CD4-positive, alpha-beta T cell (primary cell): Measurements from ENCODE around the gene BCAS1. TPM values are rescaled to one million over a fixed set of nuclear protein-coding genes. Genes with fewer than 3 reads are reported as not detected.

Experiments
- ATAC-seq: fragments of 200-7000 bp; cut with Tn5 transposase; one replicate; pipeline ENCODE4 v1.10.0; 2022; ENCODE audit warnings: mild to moderate bottlenecking; ENCODE audit not compliant: poor library complexity
- CTCF ChIA-PET: fragments of 350-600 bp; sonication (Branson Sonifier 250); formaldehyde crosslinking; loops from one replicate; lab custom pipeline; 2021; ENCODE audit warnings: antibody characterized with exemption, inconsistent platforms; lab: Charles Lee
- POLR2A ChIA-PET: fragments of 350-600 bp; sonication (Branson Sonifier 250); formaldehyde crosslinking; loops from one replicate; lab custom pipeline; 2021; ENCODE audit warnings: antibody characterized with exemption, inconsistent platforms; lab: Charles Lee
- DNase-seq, 14 experiments: peaks; one replicate each; pipeline ENCODE4 v3.0.0-alpha.2; 2013 to 2020; ENCODE audit warnings: mixed read lengths in 2 of 14
- H3K27ac ChIP-seq, 2 donors: one replicate each; pipeline versions ENCODE4 v1.5.1 to v1.7.0; 2013; ENCODE audit warnings: low read length in 2 of 2, low read depth in 1 of 2, mild to moderate bottlenecking in 1 of 2
- H3K27me3 ChIP-seq, 2 experiments: 1 replicate in 1 of 2; 2 replicates in 1 of 2; pipeline versions ENCODE4 v1.6.1 to v1.7.0; 2013; ENCODE audit warnings: low read length in 2 of 2, control low read depth in 1 of 2, mild to moderate bottlenecking in 1 of 2, moderate library complexity in 1 of 2; ENCODE audit not compliant: insufficient read depth in 2 of 2, control insufficient read depth in 1 of 2
- H3K36me3 ChIP-seq: one replicate; pipeline ENCODE4 v1.6.1; 2013; ENCODE audit warnings: low read length, control low read depth; ENCODE audit not compliant: insufficient read depth
- H3K4me1 ChIP-seq: one replicate; pipeline ENCODE4 v1.6.1; 2013; ENCODE audit warnings: low read length, control low read depth; ENCODE audit not compliant: insufficient read depth
- H3K4me3 ChIP-seq: one replicate; pipeline ENCODE4 v1.5.1; 2013; ENCODE audit warnings: mild to moderate bottlenecking, low read length, moderate library complexity
- H3K9me3 ChIP-seq, 2 experiments: 1 replicate in 1 of 2; 2 replicates in 1 of 2; pipeline versions ENCODE4 v1.6.1 to v1.7.0; 2013; ENCODE audit warnings: low read length in 2 of 2, mild to moderate bottlenecking in 2 of 2, control low read depth in 1 of 2, moderate library complexity in 1 of 2; ENCODE audit not compliant: control insufficient read depth in 1 of 2, insufficient read depth in 1 of 2
- H3K27ac Mint-ChIP-seq: one replicate; pipeline ENCODE4 v1.8.0; 2020; ENCODE audit warnings: mixed read lengths
- H3K27me3 Mint-ChIP-seq: one replicate; pipeline ENCODE4 v1.8.0; 2021; ENCODE audit warnings: mixed read lengths
- H3K36me3 Mint-ChIP-seq: one replicate; pipeline ENCODE4 v1.8.0; 2021; ENCODE audit warnings: low read depth, mixed read lengths
- H3K4me1 Mint-ChIP-seq: one replicate; pipeline ENCODE4 v1.8.0; 2021; ENCODE audit warnings: low read depth, mixed read lengths
- H3K4me3 Mint-ChIP-seq: one replicate; pipeline ENCODE4 v1.8.0; 2020; ENCODE audit warnings: mild to moderate bottlenecking, mixed read lengths
- H3K9me3 Mint-ChIP-seq: one replicate; pipeline ENCODE4 v1.8.0; 2020; ENCODE audit warnings: mixed read lengths
- intact Hi-C, 2 experiments: fragments of 100-400 bp; cut with DNase I in 1 of 2; cut with micrococcal nuclease in 1 of 2; formaldehyde crosslinking; loops; one replicate each; pipeline versions ENCODE4 v1.15.1 to v1.9.0; 2023 to 2025; cut with DNase I, micrococcal nuclease
- total RNA-seq, 174 experiments: library from RNA in 2 of 174; stranded (reverse) in 2 of 174; gene quantifications; one replicate each; pipeline ENCODE4 v1.2.3 and lab custom pipeline; 2021 to 2026
- TF ChIP-seq, protein P1 (sequence below): fragments of 200-600 bp; IDR thresholded peaks from one replicate; pipeline ENCODE4 v1.8.0; 2022; ENCODE audit warnings: antibody characterized with exemption, mild to moderate bottlenecking

BCAS1 gene
- total RNA-seq, 2 experiments from 2014 or later: 0.20 to 0.27 TPM

DNA sequence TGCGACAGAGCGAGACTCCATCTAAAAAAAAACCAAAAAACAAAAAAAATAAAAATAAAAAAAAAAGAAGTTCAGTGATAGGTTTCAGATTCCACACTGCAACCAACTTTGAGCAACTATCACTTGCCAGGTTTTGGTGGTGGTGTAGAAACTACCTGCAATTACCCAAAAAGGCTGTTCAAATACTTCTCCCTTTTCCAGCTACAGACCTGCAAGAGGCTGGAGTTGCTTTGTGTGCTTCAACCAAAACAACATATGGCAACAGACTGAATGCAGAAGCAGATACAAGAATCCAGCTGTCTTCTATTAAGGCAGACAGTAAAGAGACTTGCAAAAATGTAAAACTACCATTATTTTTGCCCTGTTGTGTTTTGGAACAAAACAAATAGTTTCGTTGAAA, 9.3 kb upstream of the BCAS1 start:
- Mint-ChIP-seq H3K27ac (no peak overlapping the region), H3K36me3 (no peaks in the 10 kb centered on the region)
- DNase-seq: no peak

DNA sequence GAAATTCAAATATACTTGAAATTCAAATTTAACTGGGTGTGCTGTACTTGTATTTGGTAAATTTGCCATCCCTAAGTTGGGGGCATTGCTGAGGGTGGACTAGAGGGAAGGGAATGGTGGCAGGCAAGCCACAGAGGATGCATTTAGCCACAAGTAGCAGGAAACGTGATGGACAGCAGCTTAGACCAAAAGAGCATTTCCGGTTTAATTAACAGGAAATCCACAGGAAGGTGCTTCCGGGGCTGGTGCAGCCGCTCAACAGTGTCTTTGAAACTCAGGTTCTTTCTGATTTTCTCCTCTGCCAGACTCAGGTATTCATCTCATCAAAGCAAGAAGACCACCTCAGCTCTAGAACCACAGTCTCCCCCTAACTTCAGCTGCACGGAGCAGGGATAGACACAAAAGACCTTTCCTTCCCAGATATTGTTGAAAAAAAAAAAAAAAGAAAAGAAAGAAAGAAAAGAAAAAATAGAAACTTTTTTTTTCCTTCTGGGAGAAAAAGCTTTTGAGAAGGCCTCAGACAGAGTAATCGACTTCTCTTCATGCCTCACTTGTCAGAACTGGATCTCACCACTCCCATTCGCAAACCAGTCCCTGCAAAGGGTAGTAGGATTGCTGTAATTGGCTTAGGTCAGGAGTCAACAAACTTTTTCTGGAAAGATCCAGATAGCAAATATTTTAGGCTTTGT, 8.0 kb upstream of the BCAS1 start:
- Histone ChIP-seq H3K9me3 (no peaks in the 10 kb centered on the region), H3K27ac (peak overlapping the region in 1 of 2 donors; percentile 23), H3K4me1 (peaks cover 18% of the 10 kb centered on the region), H3K27me3 (no peaks in the 10 kb centered on the region), H3K4me3 (no peak overlapping the region), H3K36me3 (no peaks in the 10 kb centered on the region)
- Mint-ChIP-seq H3K4me1 (peaks cover 29% of the 10 kb centered on the region), H3K9me3 (no peaks in the 10 kb centered on the region), H3K36me3 (no peaks in the 10 kb centered on the region), H3K27me3 (no peaks in the 10 kb centered on the region), H3K4me3 (peak overlapping the region; percentile 77), H3K27ac (peak overlapping the region; percentile 83)
- POLR2A ChIA-PET: interaction anchor here (0.7 to 1.2 kb wide), 2 partner anchors 144 to 163 kb away, joined by 3 read pairs; no protein-coding TSS in a partner anchor
- ATAC-seq (no peak), DNase-seq (peak in 5 of 14 experiments; percentile 18 to 65 (median 27))
- TF ChIP-seq, protein P1, sequence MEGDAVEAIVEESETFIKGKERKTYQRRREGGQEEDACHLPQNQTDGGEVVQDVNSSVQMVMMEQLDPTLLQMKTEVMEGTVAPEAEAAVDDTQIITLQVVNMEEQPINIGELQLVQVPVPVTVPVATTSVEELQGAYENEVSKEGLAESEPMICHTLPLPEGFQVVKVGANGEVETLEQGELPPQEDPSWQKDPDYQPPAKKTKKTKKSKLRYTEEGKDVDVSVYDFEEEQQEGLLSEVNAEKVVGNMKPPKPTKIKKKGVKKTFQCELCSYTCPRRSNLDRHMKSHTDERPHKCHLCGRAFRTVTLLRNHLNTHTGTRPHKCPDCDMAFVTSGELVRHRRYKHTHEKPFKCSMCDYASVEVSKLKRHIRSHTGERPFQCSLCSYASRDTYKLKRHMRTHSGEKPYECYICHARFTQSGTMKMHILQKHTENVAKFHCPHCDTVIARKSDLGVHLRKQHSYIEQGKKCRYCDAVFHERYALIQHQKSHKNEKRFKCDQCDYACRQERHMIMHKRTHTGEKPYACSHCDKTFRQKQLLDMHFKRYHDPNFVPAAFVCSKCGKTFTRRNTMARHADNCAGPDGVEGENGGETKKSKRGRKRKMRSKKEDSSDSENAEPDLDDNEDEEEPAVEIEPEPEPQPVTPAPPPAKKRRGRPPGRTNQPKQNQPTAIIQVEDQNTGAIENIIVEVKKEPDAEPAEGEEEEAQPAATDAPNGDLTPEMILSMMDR: no peak
- CTCF ChIA-PET: no interaction called here
- intact Hi-C loops: no loop called here

More for the DNA sequence above, 9.3 kb upstream of the BCAS1 start:
- no peak for ATAC-seq
- TF ChIP-seq, protein P1: no peak
- ChIA-PET POLR2A (interaction anchor here (0.7 kb wide), 1 partner anchor 48 kb away, joined by 3 read pairs; no protein-coding TSS in a partner anchor), CTCF (no interaction called here)
- no peak overlapping the region for H3K4me3 ChIP-seq
- H3K36me3 ChIP-seq: no peaks in the 10 kb centered on the region
- Mint-ChIP-seq H3K4me3 (no peak overlapping the region), H3K9me3 (no peaks in the 10 kb centered on the region), H3K27me3 (no peaks in the 10 kb centered on the region), H3K4me1 (peaks cover 29% of the 10 kb centered on the region)
- no peaks in the 10 kb centered on the region for H3K9me3 ChIP-seq
- H3K4me1 ChIP-seq: peaks cover 18% of the 10 kb centered on the region
- intact Hi-C loops: no loop called here
- no peak overlapping the region for H3K27ac ChIP-seq
- H3K27me3 ChIP-seq: no peaks in the 10 kb centered on the region

DNA sequence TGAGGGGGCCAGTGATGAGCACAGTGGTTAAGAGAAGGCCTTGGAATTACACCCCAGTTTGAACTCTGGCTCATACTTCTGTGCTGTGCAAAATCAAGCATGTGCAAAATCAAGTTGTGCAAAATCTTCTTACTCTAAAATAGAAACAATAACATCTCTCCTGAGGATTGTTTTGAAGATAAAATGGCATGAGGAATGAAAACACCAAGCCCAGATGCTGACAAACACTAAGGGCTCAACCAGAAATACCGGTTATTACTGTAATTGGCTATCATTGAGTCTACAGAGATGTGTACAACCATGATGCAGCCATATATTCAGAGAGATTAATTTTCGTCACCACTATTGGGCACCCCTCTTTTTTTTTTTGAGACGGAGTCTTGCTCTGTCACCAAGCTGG, 5.9 kb upstream of the BCAS1 start:
- no peaks in the 10 kb centered on the region for H3K27me3 ChIP-seq
- H3K4me3 Mint-ChIP-seq: no peak overlapping the region
- H3K27ac ChIP-seq: no peak overlapping the region
- no peaks in the 10 kb centered on the region for H3K36me3 ChIP-seq
- ChIA-PET POLR2A (no interaction called here), CTCF (no interaction called here)
- H3K4me1 Mint-ChIP-seq: peaks cover 25% of the 10 kb centered on the region
- H3K27ac Mint-ChIP-seq: peak overlapping the region; percentile 39
- no peaks in the 10 kb centered on the region for H3K27me3 Mint-ChIP-seq
- H3K36me3 Mint-ChIP-seq: no peaks in the 10 kb centered on the region
- H3K4me3 ChIP-seq: no peak overlapping the region
- TF ChIP-seq, protein P1: no peak
- DNase-seq (no peak), ATAC-seq (no peak)
- H3K9me3 ChIP-seq: no peaks in the 10 kb centered on the region
- intact Hi-C loops: no loop called here
- no peaks in the 10 kb centered on the region for H3K9me3 Mint-ChIP-seq
- peaks cover 18% of the 10 kb centered on the region for H3K4me1 ChIP-seq
